Measurements from ENCODE around the gene STOX2.
"Not testable (repeated sequence)": the region's sequence is repeated elsewhere in the genome, so short reads cannot be mapped to it uniquely, and the experiment has no call there.

STOX2 gene

DNA sequence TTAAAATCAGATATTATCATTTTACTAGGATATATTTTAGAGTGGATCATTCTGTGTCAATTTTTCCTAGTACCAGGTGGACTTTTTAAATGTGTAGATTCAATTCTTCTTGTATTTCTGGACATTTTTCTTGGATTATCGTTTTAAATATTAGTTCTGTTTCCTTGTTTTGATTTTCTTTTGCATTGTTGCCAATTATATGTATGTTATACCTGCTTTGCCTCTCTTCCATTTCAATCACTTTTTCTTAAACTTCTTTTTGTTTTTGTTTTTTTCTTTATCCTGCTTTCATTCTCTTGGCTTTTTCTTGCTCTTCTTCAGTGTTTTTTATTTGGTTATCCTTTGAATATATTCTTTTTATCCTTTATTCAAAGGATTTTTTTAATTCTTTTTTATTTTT lies 141.0 kb downstream of the STOX2 start:
- no peak overlapping the region for H3K27ac ChIP-seq (ENCODE audit: low read depth, low read length)
- no peaks in the 10 kb centered on the region for H3K27me3 ChIP-seq (ENCODE audit: control insufficient read depth, low read length)
- H3K4me3 ChIP-seq (ENCODE audit: low read length): no peak overlapping the region
- H3K9me3 ChIP-seq (ENCODE audit: control insufficient read depth, insufficient read depth, low read length): no peaks in the 10 kb centered on the region
- H3K9me2 ChIP-seq (replicated peaks; ENCODE audit: control insufficient read depth, low read length): no peaks in the 10 kb centered on the region
- no peaks in the 10 kb centered on the region for H3K36me3 ChIP-seq (ENCODE audit: control insufficient read depth, low read length)
- H3F3A ChIP-seq (ENCODE audit: control insufficient read depth, insufficient read depth): no peaks in the 10 kb centered on the region
- TF ChIP-seq EZH2phosphoT487 (IDR thresholded peaks at IDR 0.05; ENCODE audit: borderline replicate concordance, low read length): no peak
- TF ChIP-seq, protein P1, sequence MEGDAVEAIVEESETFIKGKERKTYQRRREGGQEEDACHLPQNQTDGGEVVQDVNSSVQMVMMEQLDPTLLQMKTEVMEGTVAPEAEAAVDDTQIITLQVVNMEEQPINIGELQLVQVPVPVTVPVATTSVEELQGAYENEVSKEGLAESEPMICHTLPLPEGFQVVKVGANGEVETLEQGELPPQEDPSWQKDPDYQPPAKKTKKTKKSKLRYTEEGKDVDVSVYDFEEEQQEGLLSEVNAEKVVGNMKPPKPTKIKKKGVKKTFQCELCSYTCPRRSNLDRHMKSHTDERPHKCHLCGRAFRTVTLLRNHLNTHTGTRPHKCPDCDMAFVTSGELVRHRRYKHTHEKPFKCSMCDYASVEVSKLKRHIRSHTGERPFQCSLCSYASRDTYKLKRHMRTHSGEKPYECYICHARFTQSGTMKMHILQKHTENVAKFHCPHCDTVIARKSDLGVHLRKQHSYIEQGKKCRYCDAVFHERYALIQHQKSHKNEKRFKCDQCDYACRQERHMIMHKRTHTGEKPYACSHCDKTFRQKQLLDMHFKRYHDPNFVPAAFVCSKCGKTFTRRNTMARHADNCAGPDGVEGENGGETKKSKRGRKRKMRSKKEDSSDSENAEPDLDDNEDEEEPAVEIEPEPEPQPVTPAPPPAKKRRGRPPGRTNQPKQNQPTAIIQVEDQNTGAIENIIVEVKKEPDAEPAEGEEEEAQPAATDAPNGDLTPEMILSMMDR (IDR thresholded peaks at IDR 0.05; ENCODE audit: low read depth, low read length, poor library complexity, severe bottlenecking): no peak
- no peaks in the 10 kb centered on the region for H3K4me1 ChIP-seq (ENCODE audit: control insufficient read depth, low read length)
- H3K4me2 ChIP-seq (ENCODE audit: low read length): no peak overlapping the region
- no peaks in the 10 kb centered on the region for H3K79me2 ChIP-seq (ENCODE audit: control insufficient read depth, low read length)
- H4K20me1 ChIP-seq (ENCODE audit: control insufficient read depth, insufficient read depth, low read depth, low read length): no peaks in the 10 kb centered on the region

DNA sequence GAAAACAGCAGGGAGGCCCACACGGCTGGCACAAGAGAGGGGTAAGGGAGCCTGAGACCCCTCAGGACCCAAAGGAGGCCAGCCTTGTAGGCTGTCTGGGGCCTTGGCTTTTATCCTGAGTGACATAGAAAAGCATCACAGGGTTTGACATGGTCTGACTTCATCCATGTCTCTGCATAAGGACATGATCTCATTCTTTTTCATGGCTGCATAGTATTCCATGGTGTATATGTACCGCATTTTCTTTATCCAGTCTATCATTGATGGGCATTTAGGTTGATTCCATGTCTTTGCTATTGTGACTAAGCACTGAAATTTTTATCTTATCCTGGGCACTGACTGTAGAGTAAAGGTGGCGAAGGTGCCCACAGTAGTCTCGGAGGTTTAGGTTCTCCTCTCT lies 146.2 kb downstream of the STOX2 start:
- H3K27me3 ChIP-seq (ENCODE audit: control insufficient read depth, low read length); H3K4me3 ChIP-seq (ENCODE audit: low read length); H3K79me2 ChIP-seq (ENCODE audit: control insufficient read depth, low read length); H3F3A ChIP-seq (ENCODE audit: control insufficient read depth, insufficient read depth); H3K4me1 ChIP-seq (ENCODE audit: control insufficient read depth, low read length); H3K36me3 ChIP-seq (ENCODE audit: control insufficient read depth, low read length); H3K27ac ChIP-seq (ENCODE audit: low read depth, low read length); H4K20me1 ChIP-seq (ENCODE audit: control insufficient read depth, insufficient read depth, low read depth, low read length); H3K4me2 ChIP-seq (ENCODE audit: low read length); H3K9me2 ChIP-seq (replicated peaks; ENCODE audit: control insufficient read depth, low read length); H3K9me3 ChIP-seq (ENCODE audit: control insufficient read depth, insufficient read depth, low read length): not testable (repeated sequence)

DNA sequence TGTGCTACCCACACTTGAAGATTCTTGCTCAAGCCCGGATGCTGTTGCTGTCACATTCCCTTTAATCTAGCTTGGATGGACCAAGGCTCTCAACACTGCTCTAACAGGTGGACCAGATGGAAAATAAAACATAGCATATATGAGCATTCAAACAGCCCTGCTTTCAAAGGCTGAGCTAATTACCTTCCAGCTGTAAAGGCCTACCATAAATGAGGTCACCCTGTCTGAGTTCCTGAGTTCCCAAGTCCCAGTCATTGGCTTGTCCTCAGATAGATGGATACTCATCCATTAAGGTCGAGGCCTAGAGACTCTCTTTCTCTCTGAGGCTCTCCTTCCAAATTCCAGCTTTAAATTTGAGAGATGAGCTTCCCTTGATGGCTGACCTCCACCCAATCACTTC lies 147.5 kb downstream of the STOX2 start:
- no peak overlapping the region for H3K4me3 ChIP-seq (ENCODE audit: low read length)
- H3F3A ChIP-seq (ENCODE audit: control insufficient read depth, insufficient read depth): no peaks in the 10 kb centered on the region
- no peaks in the 10 kb centered on the region for H3K9me2 ChIP-seq (replicated peaks; ENCODE audit: control insufficient read depth, low read length)
- no peaks in the 10 kb centered on the region for H3K9me3 ChIP-seq (ENCODE audit: control insufficient read depth, insufficient read depth, low read length)
- H3K79me2 ChIP-seq (ENCODE audit: control insufficient read depth, low read length): no peaks in the 10 kb centered on the region
- no peaks in the 10 kb centered on the region for H3K4me1 ChIP-seq (ENCODE audit: control insufficient read depth, low read length)
- H3K4me2 ChIP-seq (ENCODE audit: low read length): no peak overlapping the region
- no peaks in the 10 kb centered on the region for H4K20me1 ChIP-seq (ENCODE audit: control insufficient read depth, insufficient read depth, low read depth, low read length)
- H3K36me3 ChIP-seq (ENCODE audit: control insufficient read depth, low read length): no peaks in the 10 kb centered on the region
- H3K27ac ChIP-seq (ENCODE audit: low read depth, low read length): no peak overlapping the region
- TF ChIP-seq, protein P1 (IDR thresholded peaks at IDR 0.05; ENCODE audit: low read depth, low read length, poor library complexity, severe bottlenecking): no peak
- H3K27me3 ChIP-seq (ENCODE audit: control insufficient read depth, low read length): no peaks in the 10 kb centered on the region

DNA sequence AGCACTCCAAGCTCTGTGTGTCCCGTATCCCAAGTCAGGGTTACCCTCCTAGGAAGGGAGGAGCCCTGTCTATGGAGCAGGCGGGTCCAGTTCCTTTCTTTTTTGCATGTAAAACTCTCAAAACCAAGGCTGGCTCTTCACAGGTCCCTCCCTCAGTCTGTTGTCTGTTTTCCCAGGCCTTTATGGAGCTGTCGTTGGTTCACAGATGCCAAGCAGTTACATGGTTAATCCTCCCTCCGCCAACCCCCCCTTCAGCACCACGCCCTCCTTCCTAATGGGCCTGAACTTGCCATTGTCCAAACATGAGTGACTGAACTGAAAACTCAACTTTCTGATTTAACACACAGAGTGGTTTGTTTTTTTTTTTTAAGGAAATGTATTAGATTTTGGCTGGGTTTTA lies 148.3 kb downstream of the STOX2 start:
- H3K27me3 ChIP-seq (ENCODE audit: control insufficient read depth, low read length): no peaks in the 10 kb centered on the region
- H3K79me2 ChIP-seq (ENCODE audit: control insufficient read depth, low read length): no peaks in the 10 kb centered on the region
- no peak overlapping the region for H3K27ac ChIP-seq (ENCODE audit: low read depth, low read length)
- no peaks in the 10 kb centered on the region for H3K36me3 ChIP-seq (ENCODE audit: control insufficient read depth, low read length)
- H3K4me1 ChIP-seq (ENCODE audit: control insufficient read depth, low read length): no peaks in the 10 kb centered on the region
- TF ChIP-seq EZH2phosphoT487 (IDR thresholded peaks at IDR 0.05; ENCODE audit: borderline replicate concordance, low read length): no peak
- TF ChIP-seq, protein P1 (IDR thresholded peaks at IDR 0.05; ENCODE audit: low read depth, low read length, poor library complexity, severe bottlenecking): no peak
- H3K9me2 ChIP-seq (replicated peaks; ENCODE audit: control insufficient read depth, low read length): no peaks in the 10 kb centered on the region
- H3F3A ChIP-seq (ENCODE audit: control insufficient read depth, insufficient read depth): no peaks in the 10 kb centered on the region
- no peaks in the 10 kb centered on the region for H4K20me1 ChIP-seq (ENCODE audit: control insufficient read depth, insufficient read depth, low read depth, low read length)
- H3K9me3 ChIP-seq (ENCODE audit: control insufficient read depth, insufficient read depth, low read length): no peaks in the 10 kb centered on the region
- no peak overlapping the region for H3K4me2 ChIP-seq (ENCODE audit: low read length)
- no peak overlapping the region for H3K4me3 ChIP-seq (ENCODE audit: low read length)

Data from DOHH2 (cell line).